ENCODE data around the gene SLC8A1.

SLC8A1 gene

DNA sequence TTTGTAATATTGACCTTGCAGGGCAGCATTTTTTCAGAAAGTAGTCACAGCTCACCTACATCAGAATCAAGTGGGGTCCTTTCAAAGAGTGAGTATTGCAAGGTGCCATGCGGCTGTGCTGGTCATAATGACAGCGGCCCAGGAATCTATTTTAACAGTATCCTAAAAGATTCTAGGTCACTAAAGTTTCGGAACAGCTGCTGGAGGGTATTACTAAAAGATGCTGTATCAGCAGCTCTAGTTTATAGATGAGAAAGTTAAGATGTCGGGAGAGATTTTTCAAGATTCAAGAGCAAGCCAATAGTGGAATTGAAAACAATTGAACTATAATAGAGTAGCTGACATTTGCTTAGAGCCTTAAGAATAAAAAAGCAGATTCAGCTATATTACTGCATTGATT is 336.0 kb downstream of the SLC8A1 start:
- in situ Hi-C loops (cut with MboI; ENCODE audit: low pct_unique_long_range_greater_than_20kb, low sequenced_read_pairs) = no loop called here
- DNase-seq = no peak

DNA sequence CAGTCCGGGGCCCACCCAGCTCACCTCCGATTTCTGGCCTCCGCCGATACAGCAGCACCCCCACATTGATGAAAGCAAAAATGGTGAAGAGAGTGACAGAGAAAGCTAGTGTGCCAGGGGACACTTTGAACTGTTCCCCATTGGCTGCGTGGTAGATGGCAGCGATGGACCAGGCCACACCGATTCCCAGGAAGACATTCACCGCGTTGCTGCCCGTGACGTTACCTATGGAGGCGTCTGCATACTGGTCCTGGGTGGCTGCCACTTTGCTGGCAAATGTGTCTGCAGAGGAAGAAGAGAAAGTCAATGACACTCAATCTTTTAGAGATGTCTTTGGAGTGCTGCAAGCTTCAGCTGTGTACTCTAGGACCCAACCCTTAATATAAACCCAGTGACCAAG is 336.5 kb downstream of the SLC8A1 start:
- in situ Hi-C loops (cut with MboI; ENCODE audit: low pct_unique_long_range_greater_than_20kb, low sequenced_read_pairs) = no loop called here
- no peak for DNase-seq

DNA sequence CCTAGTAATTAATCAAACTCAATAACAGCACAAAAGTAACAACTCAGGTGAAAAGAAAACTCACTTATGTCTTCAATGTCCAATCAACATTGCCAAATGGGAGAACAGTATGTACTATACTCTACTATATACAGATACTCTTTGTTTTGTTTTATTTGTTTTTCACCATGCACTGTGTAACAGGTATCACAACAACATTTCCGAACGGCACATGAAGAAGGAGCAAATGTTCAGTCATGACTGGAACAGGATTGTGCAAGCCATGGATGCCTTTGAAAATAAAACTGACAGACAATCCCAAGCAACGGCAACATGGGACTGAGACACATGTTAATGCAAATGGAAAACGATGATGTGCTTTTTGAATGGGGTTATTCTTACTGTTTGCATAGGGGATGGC is 337.9 kb downstream of the SLC8A1 start:
- in situ Hi-C loops (cut with MboI; ENCODE audit: low pct_unique_long_range_greater_than_20kb, low sequenced_read_pairs) = no loop called here
- DNase-seq = no peak

DNA sequence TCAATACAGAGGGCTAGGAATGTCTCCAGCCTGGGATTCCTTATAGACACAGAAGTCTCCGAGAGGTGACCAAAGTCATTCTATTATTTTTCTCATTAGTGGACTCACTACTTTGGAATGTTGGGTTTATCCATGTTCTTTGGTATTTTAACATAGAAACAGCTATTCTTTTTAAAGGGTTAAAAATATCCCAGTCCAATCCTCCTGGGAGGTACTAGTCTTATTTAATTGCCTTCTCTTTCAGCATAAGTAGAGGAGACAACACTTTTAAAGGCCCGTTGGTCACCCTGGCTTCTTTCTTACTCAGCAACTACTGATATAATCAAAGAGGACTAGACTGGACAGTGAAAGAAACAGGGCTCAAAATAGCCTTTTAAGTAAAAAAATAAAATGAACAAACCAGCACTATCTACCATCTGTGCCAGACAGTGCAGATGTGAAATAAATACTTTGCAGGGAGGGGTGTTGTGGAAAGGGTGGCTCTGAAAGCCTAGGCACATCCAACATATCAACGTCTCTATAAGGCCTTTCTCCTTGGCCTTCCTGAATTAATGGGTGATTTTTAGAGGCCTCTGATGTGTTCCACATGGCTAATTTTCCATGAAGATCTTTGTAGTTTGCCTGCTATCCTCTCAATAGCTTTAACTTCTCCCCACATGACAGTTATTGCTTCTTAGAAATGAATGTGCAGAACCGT is 338.5 kb downstream of the SLC8A1 start:
- in situ Hi-C loops (cut with MboI; ENCODE audit: low pct_unique_long_range_greater_than_20kb, low sequenced_read_pairs) = no loop called here
- no peak for DNase-seq

DNA sequence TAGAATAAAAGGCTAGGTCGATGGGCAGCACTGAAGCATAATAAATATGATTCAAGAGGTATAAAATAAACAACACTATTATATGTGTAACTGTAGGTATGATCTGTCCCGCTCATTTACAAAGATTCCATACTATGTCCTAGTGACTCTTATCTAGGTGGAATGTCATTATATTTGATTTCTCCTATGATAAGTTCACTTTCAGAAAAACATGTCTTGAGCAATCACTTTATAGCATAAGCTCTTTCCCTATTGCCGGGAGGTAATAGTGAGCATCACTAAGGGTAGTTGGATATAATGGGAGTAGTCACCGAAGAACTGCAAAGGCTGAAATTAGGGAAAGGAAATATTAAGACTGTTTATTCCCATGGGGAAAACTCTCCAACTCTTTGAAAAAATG is 342.5 kb downstream of the SLC8A1 start:
- in situ Hi-C loops (cut with MboI; ENCODE audit: low pct_unique_long_range_greater_than_20kb, low sequenced_read_pairs) = no loop called here
- no peak for DNase-seq

DNA sequence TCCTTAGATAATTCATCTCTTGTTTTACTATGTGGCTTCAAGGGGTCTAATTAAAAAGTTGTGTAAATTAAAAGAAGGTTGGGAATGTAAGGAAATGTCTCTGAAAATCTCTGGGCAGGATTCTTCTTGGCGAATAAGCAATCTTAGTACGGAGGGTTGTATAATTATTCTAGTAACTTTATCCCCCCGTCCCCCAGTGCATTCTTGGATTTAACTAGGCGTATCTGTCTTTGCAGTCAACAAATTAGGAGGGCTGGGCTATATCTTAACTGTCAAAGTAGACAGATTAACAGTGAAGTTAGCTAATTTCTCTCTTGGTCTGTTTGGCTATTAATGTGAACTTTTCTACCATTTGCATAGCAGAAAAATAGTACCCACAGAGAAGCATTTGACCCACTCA is 343.0 kb downstream of the SLC8A1 start:
- in situ Hi-C loops (cut with MboI; ENCODE audit: low pct_unique_long_range_greater_than_20kb, low sequenced_read_pairs) = no loop called here
- no peak for DNase-seq

DNA sequence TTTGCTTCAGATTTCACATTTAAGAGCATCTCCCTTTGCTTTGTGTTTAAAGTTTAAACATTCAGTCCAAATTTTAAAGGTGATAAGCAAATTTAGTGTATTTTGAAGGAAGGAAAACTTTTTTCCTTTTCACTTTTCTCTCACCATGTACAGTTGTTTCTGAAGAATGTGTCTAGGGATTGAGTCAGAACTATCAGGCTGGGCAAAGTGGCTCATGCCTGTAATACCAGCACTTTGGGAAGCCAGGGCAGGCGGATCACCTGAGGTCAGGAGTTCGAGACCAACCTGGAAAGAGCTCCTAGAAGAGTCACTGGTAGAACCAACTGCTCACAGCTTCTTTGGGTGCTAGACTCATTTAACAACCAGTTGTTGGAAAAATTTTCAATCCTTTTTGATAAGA is 345.8 kb downstream of the SLC8A1 start:
- in situ Hi-C loops (cut with MboI; ENCODE audit: low pct_unique_long_range_greater_than_20kb, low sequenced_read_pairs) = no loop called here
- no peak for DNase-seq

DNA sequence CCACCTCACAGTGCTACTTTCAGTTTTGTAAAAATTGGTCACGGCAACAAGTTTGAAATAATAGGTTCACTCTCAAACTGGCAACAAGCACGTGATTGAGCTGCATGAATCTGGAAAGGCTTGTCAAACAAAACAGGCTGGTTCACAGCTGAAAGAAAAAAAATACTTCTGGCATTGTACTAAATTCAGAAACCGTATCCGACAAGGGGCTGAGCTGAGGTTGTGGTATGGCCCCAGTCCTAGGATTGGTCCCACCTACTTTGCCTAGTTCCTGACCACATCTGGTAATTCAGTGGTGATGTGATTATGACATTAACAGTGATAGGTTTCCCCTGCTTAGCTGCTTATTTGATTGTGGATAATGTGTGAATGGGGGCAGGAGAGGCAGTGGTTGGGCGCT is 346.3 kb downstream of the SLC8A1 start:
- no peak for DNase-seq
- in situ Hi-C loops (cut with MboI; ENCODE audit: low pct_unique_long_range_greater_than_20kb, low sequenced_read_pairs) = no loop called here

DNA sequence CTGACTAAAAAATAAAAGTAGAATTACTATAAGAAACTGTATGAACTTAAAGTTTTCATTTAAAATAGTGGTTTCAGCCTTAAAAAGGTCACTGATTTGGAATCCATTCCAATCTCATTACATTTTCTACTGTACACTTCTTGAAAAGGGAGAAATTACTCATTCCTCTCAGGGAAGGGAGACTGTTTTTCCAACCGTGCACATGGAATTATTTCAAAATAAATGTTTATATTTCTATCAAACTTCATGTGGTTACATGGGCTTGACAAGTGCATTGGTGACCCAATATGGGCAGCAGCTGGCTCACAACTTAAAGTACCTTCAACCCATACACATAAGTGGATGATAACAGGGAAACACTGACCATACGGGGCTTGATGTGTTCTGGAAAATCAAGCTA is 348.3 kb downstream of the SLC8A1 start:
- DNase-seq = no peak
- in situ Hi-C loops (cut with MboI; ENCODE audit: low pct_unique_long_range_greater_than_20kb, low sequenced_read_pairs) = no loop called here

DNA sequence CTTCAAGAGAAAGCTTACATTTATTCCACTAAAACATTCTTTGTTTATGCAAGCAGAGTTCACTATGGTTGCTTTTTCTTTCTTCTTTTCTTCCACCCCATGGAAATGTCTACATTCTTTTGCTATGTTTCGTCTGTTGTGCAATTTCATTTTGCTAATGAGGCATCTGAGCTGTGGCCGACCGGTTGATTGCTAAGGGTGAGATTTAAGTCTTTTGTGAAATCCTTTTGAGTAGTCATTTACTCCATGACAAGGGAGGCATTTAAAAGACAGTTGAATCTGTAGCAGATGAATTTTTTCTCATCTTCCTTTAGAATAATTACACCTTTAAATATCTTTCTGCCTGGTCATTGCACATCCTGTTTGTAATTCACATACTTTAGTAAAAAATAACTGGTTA is 348.7 kb downstream of the SLC8A1 start:
- DNase-seq = no peak
- in situ Hi-C loops (cut with MboI; ENCODE audit: low pct_unique_long_range_greater_than_20kb, low sequenced_read_pairs) = no loop called here

DNA sequence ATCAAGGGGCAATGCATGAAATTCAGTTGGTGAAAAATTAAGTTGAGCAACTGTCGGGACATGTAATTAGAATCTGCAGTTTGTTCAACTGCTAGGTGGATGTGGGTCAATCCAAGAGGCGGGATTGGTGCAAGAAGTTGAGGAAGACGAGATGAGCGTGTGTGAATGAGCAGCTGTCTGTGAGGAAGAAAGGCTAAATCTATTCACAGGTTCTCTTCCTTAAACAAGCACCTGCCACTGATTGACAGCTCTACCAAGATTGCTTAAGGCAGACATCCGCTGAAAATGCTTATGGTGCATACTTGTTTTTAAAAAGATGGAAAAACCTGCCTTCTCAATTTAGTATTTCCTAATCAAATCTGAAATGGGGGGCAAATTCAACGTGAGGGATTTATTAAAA is 349.4 kb downstream of the SLC8A1 start:
- in situ Hi-C loops (cut with MboI; ENCODE audit: low pct_unique_long_range_greater_than_20kb, low sequenced_read_pairs) = no loop called here
- no peak for DNase-seq

DNA sequence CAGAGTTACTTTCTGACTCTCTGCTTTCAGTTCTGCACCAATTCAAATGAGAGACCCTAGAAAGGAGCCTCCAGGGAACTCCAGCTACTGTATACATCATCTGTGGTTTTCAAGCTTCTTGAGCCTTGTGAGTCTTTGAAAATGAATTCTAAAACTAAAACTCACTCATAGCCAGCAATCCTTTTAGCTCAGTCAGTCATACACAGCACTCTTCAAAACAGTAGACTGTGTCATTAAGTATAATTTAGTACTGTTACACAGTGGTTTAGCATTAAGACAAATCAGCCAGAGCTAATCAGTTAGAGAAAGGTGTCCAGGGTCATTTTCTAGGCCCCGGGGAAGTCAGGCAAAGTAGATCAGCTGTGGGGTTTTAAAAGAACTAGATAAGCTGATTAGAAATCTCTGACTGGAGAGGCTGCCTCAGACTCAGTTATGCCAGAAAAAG is 350.7 kb downstream of the SLC8A1 start:
- in situ Hi-C loops (cut with MboI; ENCODE audit: low pct_unique_long_range_greater_than_20kb, low sequenced_read_pairs) = no loop called here
- no peak for DNase-seq

DNA sequence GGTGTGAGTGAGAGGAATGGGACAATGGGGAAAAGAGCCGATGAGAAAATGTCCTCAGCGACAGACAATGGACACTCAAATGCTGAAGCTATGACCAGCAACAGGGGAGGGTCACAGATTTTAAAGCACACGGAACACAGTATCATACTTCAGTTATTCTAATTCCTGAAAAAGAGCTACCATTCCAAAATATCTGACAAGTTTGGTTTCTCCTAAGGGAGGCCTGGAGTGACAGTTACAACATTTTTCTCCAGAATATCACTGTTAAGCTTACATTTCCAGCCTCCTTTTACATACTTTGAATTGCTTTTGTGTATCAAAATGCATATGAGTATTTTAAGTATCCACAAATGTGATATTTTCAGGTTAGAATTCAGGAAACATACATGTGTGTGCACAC is 351.2 kb downstream of the SLC8A1 start:
- no peak for DNase-seq
- in situ Hi-C loops (cut with MboI; ENCODE audit: low pct_unique_long_range_greater_than_20kb, low sequenced_read_pairs) = no loop called here

DNA sequence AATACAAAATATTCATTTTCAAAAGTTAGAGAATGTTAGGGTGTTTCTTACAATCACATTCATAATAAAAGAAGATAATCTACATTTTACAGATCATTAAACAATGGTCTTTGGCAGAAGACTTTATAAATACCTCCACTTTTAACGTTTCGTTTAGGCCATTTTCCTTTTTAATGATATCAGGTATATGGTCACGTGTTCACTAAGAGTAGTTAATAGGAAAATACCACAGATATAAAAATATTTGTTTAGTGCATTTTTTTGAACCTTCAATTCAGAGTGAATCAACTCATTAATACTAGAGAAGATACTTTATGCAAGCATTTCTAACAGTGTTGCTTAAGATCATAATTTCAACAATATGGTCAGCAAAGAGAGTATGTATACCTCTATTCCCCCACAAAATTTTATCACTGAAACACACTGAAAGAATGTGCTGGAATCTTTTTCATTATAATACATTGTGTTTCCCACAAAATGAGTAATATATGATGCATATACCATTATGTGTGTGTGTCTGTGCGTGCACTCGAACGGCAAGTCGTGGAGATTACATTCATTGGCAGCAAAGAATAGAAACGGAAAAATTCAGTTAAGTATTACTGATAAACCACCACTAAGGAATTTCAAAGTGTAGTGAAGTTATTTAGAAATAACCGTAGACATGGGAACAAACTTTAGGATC is 353.0 kb downstream of the SLC8A1 start:
- in situ Hi-C loops (cut with MboI; ENCODE audit: low pct_unique_long_range_greater_than_20kb, low sequenced_read_pairs) = no loop called here
- DNase-seq = no peak

DNA sequence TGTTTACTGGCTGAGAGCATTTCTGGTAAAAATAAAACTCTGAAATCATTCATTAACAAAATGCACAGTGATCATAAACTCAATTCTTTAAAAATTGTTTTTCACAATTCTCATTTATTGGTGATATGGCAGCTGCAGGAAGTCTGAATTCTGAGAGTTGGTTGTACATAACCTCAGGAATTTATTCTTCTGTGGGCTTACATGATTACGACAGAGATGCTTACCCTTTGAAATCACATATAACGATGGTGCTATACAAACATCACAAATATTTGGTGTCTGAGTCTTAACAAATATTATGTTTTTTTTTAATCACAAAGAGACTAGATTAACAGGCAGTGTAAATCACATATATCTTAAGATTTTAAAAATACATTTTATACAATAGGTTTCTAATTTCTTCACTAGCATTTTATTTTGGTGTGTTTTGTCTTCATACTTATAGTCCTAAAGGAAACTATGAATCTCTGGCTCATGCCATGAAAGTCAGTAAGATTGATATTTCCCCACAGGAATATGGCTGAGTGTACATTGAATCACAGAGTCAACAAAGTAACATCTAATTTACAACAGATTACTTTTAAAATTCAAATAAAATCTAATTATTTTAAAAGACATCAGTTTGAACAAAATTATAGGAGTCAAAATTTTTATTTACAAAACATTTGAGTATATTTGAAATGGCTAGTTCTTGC is 354.1 kb downstream of the SLC8A1 start:
- DNase-seq = no peak
- in situ Hi-C loops (cut with MboI; ENCODE audit: low pct_unique_long_range_greater_than_20kb, low sequenced_read_pairs) = no loop called here

DNA sequence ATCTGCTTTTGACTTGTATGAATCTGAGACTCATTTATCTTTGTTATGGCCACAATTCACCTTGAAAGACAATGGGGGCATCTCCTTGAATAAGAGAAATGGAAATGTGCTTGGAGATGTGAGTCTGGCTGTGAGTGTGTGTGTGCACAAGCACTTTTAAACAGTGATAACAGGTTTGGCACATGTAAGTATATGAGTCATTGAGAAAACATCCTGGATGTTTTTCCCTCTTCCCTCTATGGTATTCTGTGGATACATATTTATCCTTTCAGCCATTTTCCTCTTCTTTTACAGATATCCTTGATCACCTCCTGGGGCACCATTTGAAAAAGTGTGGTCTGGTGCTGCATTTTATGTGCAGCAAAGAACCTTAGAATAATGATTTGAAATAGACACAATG is 355.5 kb downstream of the SLC8A1 start:
- in situ Hi-C loops (cut with MboI; ENCODE audit: low pct_unique_long_range_greater_than_20kb, low sequenced_read_pairs) = no loop called here
- DNase-seq = no peak

DNA sequence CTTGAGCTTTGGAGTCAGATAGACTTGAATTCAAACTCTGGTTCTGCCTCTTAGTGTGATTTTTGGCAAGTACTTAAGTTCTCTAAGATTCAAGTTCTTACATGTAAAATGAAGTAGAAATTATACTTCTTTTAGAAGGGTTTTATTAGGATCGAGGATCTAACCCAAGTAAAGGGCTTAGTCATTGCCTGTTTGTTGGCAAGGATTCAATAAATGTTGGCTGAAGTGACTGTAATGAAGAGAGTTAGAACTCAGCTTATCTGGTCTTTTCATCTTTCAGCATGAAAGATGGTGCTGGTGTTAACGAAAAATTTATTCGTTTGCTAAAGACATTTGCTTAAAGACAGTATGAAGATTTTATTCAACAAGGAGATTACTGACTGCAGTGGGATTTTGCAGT is 356.9 kb downstream of the SLC8A1 start:
- no peak for DNase-seq
- in situ Hi-C loops (cut with MboI; ENCODE audit: low pct_unique_long_range_greater_than_20kb, low sequenced_read_pairs) = no loop called here

DNA sequence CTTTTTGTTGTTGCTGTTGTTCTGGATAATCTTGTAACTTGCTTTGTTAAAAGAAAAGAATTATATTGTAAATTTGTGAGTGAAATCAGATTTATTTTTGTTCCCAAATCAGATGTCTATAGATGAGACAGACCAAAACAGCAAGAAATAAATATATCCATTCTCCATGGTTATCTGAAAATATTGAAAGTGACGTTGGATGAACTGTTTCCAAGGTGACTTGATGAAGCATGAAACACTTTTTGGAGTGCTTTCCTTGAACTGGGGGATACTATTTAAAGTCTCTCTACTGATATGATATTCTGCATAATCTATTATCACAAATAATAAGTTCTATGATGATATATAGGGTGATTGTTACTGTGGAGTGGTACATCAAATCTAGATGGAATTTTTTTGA is 357.4 kb downstream of the SLC8A1 start:
- in situ Hi-C loops (cut with MboI; ENCODE audit: low pct_unique_long_range_greater_than_20kb, low sequenced_read_pairs) = no loop called here
- no peak for DNase-seq

DNA sequence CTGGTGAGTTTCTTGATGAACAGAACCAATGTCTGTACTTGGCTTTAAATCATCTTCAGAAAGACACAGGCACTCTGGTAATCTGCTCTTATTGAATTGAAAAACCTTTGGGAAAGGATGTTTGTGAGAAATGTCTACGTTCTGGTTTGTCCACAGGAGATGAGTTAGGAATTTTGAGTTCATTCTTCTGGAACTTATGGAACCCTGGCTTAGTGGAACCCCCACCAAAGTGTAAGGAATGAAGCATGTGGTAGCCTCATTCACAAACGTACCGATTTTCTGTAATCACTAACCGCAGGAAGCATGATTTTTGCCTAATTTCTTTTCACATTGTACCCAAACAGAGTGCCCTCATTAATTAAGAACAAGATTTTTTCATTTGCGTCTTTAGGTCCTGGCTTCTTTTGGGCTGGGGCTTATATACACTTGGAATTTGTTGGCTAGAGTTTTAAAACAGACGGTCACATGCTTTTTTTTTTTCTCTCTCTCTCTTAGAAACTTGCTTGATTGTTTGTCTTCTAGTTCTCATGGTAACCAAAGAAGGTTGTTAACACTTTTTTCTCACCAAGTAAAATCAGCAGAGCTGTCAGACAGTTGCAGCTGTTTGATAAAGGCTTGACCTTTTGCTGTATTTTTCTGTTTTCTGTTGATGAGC is 358.7 kb downstream of the SLC8A1 start:
- DNase-seq = no peak
- in situ Hi-C loops (cut with MboI; ENCODE audit: low pct_unique_long_range_greater_than_20kb, low sequenced_read_pairs) = no loop called here

DNA sequence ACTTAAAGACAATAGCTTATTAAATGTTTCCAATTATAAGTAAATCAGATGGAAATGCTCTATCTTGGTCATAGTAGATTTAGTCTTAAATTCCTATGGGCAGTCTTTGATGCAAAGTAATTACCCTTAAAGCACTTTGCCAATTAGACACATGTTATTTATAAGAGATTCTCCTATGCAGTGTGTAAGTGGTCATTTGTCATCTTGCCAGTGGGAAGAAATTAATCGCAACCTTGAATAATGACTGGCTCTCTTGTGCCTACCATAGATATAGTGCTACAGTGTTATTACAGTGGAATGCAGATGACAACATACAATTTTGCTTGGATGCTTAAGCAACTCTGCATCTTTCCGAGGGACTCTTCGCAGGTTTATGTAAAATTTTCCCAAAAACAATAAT is 361.8 kb downstream of the SLC8A1 start:
- in situ Hi-C loops (cut with MboI; ENCODE audit: low pct_unique_long_range_greater_than_20kb, low sequenced_read_pairs) = no loop called here
- DNase-seq = no peak

Data from KBM-7 (cell line).